LNCaP clone FGC (cell line): ENCODE data around the gene FBXL12.
"Not testable (repeated sequence)": the region's sequence is repeated elsewhere in the genome, so short reads cannot be mapped to it uniquely, and the experiment has no call there.

Experiments
- DNase-seq: peaks from one replicate; pipeline ENCODE4 v3.0.0-alpha.2; 2011; ENCODE audit warnings: low read depth
- H3K4me3 ChIP-seq: 2 replicates; pipeline ENCODE4 v1.5.1; 2011; ENCODE audit warnings: mild to moderate bottlenecking, low read depth, low read length, control low read depth
- CTCF ChIP-seq: IDR thresholded peaks from 2 replicates; pipeline ENCODE4 v1.5.1; 2012; ENCODE audit warnings: mild to moderate bottlenecking; ENCODE audit not compliant: control insufficient read depth, insufficient read depth; ENCODE audit errors: extremely low read depth

FBXL12 gene

DNA sequence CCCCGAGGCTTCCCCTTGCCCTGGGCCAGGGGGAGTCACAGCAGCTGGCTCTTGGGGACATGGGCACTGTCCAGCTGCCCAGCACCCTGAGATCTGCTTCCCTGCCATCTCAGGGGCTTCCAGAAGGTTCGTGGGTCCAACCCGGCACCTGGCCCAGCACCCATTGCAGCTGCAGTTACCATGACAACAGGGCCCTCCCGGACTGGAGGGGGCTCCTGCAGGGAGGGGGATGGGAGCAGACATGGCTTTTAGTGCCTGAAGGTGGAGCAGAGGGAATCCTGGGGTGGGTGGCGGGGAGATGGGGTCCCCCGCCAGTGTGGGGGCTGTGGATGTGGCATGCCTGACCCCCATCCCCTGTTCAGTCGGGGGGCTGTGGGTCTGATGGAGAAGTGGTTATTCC lies 30.9 kb upstream of the FBXL12 start:
- no peak for TF ChIP-seq CTCF
- H3K4me3 ChIP-seq, result no peak overlapping the region

GRCh38 chr19:9848762-9849161 lies 29.9 kb upstream of the FBXL12 start:
- no peak for DNase-seq
- TF ChIP-seq CTCF, result no peak
- no peak overlapping the region for H3K4me3 ChIP-seq

More for the DNA sequence above, 30.9 kb upstream of the FBXL12 start:
- DNase-seq, result no peak

DNA sequence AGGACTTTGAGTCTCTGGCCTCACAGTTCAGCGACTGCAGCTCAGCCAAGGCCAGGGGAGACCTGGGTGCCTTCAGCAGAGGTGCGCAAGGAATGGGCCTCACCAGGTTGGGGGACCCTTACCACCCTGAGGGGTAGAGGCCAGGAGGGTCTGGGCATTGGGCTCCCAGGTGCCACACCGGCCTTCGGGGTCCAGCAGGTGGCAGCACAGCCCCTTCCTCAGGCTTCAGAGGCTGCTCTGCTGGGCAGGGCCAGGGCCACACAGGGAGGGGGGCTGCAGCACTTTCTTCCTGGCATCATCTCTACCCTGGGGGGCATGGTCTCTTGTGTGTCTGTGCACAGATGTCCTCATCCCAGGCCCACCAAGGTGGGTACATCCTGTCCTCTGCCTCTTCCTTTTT lies 29.2 kb upstream of the FBXL12 start:
- TF ChIP-seq CTCF, result peak; percentile 69
- H3K4me3 ChIP-seq, result no peak overlapping the region
- DNase-seq, result no peak

GRCh38 chr19:9847087-9847671 lies 28.3 kb upstream of the FBXL12 start:
- peak; percentile 54 for TF ChIP-seq CTCF
- no peak overlapping the region for H3K4me3 ChIP-seq
- DNase-seq, result no peak

GRCh38 chr19:9843626-9844273 lies 24.9 kb upstream of the FBXL12 start:
- H3K4me3 ChIP-seq, DNase-seq: not testable (repeated sequence)

DNA sequence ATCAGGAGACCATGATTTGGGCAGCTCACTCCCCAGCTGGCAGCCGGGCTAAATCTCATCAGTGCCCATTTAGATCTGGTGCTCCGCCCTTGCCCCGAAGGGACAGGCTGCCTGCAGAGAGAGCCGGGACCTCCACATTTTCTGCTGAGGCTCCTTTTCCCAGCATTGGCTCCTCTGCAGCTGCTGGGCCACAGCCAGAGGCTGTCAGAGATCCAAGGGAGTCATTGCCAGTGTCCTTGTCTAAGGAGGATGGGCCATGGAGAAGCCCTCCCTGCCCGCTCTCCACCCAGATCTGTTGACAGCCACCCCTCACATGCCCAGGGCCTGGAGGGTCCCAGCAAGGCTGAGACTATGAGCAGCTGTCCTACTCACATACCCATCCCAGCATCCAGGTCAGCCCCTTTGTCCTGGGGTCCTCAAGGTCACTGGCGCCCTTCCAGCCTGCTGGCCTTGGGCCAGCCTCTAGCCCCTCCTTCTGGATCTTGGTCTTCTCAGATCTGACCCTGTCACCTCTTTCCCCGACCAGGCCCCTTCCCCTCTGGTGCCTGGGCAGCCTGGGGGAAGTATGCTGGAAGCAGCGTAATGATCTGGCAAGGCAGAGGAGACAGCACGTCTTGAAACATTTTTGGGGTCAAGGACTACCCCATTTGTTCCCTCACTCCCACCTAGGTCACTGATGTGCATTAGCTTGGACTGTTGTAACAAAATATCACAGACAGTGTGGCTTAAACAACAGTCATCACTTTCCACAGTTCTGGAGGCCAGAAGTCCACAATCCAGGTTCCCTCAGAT lies 24.2 kb upstream of the FBXL12 start:
- H3K4me3 ChIP-seq, result no peak overlapping the region
- TF ChIP-seq CTCF, result no peak
- no peak for DNase-seq

GRCh38 chr19:9839415-9839814 lies 20.5 kb upstream of the FBXL12 start:
- H3K4me3 ChIP-seq, result no peak overlapping the region
- TF ChIP-seq CTCF, result no peak
- DNase-seq, result peak; percentile 80
